Activated effector memory CD4-positive, alpha-beta T cell treated with anti-CD3 and anti-CD28 coated beads, Interleukin-2, amount 50 U/mL, for 16 hours (primary cell): ENCODE results near the gene ART4.
A peak's percentile ranks its signal among the peaks of the same experiment; 100 is the strongest.

Experiments used
- DNase-seq: peaks from one replicate; pipeline ENCODE4 v3.0.0-alpha.2; 2020

The ART4 gene

DNA sequence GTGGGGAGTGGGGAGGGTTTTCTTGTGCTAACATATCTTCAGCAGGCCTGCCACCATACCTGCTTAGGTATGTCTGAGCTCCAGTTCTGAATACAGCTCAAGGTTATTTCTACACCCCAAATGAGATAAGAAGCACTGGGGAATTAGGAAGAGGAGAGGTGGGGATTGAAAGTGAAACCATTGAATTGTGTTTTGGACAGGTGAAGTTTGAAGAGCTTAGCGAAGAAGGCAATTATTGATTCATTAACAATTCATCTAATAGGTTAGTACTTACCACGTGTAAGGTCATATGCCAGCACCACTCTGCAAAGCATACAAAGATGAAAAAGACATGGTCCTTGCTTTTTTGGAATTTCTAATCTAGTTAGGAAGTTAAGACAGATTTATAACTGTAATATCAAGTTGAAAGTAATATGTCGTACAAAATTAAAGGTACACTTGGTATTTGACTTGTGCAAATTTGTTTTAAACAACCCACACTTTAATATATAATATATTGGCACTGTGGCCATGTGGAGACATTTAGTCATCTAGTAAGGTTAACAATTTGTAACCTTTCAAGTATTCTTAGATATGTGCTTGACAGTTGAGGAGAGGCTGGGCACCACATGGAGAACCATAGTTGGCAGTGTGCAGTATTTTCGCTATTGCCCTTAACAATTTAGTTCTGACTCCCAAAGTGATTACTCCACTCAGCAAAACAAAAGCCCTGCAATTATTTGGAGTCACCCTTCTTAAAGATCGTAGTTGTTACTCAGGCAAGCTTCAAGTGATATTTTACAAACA lies 33.0 kb downstream of the ART4 start:
- DNase-seq = no peak

DNA sequence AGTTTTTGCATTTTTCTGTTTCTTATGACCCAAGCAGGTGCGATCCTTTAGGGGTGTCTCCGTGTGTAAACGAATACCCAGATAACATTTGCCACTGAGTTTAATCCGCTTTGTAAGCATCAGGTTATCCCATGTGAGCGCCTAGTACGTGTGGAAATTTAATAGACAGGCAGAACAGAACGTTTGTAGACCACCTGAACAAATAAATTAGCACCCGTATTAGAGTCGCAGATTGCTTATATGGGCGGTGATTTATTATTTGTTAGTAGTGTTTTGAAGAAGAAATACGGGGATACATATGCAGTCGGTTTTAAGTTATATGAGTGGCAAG lies 39.5 kb downstream of the ART4 start:
- DNase-seq = no peak

DNA sequence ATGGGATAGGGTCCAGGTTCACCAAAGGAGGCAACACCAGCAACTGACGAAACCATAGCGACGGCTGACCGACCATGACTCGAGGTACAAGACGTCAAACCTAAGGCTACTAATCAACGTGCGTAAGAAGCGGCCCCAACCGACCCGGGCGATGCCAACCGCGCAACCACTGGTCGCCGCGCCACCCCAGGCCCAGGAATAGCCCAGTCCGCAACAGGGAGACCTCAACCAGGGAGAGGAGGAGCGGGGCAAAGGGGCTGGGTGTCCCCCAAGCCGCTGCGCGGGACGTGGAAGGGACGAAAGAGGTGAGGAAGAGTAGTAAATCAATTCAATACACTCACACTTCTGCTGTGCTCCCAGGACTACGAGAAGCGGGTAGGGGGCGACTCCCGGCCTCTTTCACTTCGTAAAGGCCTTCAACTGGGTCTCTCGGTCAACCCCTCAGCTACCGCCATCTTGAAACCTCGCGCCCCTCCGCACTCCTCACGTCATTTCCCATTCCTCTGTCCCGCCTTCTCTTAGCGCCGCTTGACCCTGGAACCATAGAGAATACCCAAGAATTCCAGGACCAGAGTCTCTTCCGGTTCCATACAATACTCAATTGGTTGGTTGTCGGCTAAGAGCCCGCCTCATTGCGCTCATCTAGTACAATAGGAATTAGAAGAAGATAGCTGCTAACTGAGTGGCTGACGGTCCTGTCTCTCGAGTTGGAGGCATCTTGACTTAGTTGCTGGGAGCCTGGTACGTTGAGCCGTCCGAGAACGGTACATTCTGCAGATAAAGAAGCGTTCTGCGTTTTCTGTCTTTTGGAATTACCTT lies 40.1 kb downstream of the ART4 start, which contains the start of the genes C12orf60 and WBP11:
Gene C12orf60 (plus strand): TSS at position 660 of the 819 bp plus-strand sequence. CDS start 19,266 bp downstream, outside the sequence.
Gene WBP11 (minus strand): TSS at position 468 of the 819 bp plus-strand sequence. CDS start 2,095 bp downstream, outside the sequence.
- peak; percentile 95 for DNase-seq

DNA sequence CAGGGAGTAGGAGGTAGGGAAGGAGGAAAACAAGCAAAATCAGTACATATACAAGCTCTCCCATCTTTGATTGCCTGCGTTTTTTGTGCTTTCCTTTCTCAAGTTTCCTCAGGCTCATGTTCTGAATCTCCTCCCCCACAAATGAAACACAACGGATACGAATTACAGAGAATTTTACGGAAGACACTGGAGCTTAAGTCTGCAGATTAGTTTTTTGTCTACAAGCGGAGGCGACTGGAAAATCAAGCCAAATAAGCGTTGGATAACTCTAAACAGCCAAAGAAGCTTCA lies 40.7 kb downstream of the ART4 start:
- DNase-seq = no peak

DNA sequence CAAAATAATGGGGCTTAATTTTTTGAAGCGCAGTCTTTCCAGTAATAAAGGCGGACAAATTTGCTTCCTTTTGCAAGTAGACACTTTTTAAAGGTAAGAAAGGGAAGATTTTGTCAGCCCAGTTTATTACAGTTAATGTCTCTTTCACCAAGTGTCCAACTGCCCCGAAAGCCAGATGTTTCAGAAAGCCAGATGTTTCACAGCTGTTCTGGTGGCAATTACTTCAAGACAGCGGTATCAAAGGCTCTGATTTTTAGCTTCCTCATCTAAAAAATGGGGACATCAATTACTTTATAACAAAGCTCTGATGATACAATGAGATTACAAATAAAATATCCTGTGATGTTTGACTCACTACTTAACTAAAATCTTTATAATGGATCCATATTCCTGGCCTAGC lies 41.1 kb downstream of the ART4 start:
- DNase-seq = no peak

DNA sequence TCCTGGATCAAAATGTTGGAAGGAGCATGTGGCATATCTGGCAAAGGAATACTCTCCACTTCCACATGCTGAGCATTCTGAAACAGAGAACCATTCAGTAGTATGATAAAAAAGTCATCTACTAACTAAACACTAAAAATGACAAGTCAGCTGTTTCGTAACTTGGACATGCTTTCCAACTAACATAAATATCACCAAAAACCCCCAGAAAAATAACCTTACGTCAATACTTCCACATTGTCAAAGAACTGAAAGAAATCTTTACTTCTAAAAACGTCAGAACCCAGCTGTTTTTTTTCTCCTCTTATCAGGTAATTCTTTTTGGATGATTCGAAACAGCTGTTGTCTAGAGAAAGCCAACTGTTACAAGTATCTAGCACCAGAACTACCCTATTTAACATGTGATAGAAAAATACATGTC lies 48.3 kb downstream of the ART4 start:
- no peak for DNase-seq

DNA sequence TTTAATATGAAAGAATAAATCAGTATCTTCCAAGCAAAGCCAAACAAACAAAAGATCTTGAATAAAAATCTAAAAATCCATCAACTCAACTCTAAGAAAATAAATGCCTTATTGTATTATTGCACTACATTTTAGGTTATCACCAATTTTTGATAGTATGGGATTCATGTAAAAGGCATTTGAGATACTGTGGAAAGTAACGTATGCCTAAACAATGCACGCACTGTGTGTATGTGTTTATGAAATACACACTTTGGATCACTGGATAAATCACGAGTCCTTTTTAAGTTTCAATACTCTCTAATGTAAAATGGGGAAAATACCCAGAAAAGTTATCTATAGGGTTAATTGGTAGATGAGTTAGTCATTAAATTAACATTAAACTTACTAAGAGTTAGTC lies 57.8 kb downstream of the ART4 start:
- DNase-seq = no peak

DNA sequence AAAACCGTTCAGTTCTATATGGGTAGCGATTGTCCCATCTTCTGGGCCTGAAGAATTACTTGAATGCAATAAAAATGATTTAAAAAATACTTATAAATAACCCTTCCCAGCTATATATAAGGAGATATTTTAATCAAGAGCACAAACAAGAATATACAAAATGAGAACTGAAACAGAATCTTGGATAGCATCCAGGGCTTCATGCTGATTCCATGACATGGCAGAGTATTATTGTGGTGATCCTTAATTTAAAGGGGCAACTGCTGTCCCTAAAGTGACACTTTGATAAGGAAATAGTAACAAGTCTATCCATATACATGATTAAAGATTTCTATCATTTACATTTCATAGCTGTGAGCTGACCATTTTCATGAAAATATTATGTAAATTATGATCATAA lies 58.9 kb downstream of the ART4 start:
- no peak for DNase-seq

DNA sequence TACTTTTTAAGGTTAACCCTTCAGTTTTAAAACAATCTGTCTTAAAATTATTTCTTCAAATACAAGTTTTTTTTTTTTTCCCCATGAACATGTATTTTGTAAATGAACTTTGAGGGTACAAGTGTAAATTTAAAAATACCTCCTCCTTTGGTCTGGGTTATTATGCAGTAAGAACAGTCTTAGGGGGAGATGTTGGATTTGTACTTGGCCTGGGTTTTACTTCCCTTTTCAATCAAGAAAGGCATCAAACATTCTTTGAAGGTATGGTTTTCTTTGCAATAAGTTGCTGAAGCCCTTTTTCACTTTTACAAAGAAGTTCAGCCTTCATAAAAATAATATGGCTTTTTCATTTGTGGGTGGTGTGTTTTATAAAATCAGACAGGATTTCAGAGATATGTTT lies 60.6 kb downstream of the ART4 start:
- DNase-seq = no peak

DNA sequence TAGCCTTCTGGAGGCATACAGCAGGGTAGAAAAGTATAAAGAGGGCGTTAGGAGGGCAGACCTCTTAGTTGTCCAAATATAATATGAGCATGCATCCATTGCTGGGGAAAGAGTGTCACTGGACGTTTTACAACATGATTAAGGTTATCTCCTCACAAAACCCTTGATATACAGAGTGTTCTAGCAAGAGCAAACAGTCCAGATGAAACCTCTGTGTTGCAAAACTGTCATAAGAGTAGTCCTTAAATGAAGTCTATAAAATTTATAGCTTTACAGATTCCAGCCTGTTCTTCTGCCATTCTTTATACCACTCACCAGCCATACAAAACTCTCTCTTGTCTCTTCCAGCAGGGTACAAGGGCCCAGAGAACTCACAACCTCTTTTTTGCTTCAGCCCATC lies 61.8 kb downstream of the ART4 start:
- DNase-seq = no peak

DNA sequence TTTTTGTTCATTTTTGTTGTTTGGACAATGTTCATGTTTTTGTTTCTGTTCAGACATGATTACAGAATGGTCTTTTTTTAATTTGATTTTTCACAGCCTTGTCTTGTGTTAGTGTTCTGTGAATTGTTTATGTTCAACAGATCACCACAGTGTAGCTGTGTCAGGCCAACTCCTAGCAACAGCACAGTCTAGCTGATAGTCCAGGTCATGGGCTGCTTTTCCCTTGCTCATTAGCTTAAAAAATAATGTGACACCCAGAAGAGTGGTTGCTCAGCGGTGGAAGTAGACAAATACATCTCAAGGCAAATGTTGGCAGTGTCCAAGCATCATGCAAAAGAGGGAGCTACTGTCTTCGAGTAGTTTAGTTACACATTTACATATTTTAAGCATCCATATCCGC lies 62.5 kb downstream of the ART4 start:
- no peak for DNase-seq

DNA sequence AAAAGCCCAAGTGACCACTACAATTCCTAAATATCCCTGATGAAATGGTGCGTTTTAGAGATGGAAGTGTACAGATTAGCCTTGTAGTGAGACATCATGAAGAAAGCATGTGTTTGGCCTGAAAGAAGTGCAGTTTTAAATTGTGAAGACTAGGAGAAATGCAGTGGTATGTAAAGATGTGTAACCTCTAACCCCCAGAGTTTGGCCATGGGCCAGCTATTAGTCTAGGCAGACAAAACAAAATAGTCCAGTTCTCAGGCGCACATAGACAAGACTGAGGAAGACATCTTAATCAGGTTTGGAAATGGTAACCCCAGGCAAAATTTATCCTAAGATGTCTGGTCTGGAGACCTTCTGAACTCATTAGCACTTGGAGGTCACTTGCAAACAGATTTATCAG lies 63.5 kb downstream of the ART4 start:
- no peak for DNase-seq

DNA sequence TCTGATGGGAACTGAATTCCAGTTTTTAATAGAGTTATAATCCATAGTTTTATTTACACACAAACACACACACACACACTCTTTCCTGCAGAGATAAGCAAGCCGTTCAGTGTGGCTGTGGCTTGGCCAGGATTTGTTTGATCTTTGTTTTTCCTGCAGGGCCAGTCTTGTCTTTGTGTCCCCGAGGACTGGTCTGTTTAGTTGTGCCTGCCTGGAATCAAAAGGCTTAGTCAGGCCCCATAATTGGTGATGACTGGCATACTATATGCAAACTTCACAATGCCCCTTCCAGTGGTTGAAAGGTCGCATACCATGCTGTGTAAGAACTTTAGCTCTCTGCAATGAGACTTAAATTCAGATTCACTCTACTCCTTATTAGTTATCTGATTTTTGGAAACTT lies 66.1 kb downstream of the ART4 start:
- no peak for DNase-seq

DNA sequence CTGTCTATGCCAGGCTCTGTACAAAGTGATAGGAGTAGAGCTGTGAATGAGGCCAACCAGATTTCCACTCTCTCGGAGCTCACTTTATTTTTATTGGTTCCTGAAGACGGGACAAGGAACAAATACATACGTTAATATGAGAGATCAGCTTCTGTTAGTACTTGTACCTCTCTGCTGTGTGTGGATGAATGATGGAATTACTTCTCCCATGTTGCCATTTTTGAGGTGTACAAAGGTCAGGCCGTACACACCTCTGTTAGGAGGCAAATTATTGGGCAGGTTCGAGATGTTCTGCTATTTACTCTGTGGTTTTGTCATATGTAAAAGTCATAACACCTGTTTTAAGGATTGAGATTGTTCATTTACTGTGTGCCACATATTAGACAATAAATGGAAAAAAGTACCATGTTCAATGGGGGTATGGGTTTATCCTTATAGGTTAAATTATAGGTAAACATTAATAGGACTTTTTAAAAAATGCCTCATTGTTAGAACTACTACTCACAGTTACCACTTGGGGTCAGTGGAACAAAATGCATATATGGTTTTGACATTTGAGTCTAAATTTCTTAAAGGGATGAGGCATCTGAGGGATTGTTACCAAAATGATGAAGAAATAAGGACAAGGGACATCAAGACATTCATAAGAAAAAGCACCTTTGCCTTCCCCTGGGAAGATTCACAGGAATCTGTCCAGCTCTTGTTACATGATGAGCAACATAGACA lies 66.9 kb downstream of the ART4 start:
- no peak for DNase-seq

DNA sequence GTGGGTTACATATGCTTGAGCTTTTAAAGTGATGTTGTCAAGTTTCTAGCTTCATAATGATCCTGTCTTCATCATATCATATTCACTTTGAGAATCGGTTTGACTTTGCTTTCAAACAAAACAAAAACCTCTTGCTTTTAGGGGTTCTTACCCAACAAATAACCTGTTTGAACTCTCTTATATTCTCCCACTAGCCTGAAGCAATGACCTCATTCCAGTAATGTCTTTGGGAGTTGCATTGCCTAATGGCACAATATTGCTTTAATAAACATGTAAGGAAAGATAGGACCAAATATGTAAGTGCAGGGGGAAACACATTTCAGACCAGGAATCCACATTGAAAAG lies 67.7 kb downstream of the ART4 start:
- DNase-seq = no peak
